Stimulated activated CD4-positive, alpha-beta T cell treated with anti-CD3 and anti-CD28 coated beads, Interleukin-4, amount 100 ng/mL, for 1 hour (primary cell): ENCODE results near the gene OR5A1.

Source experiments
- DNase-seq: peaks from one replicate; pipeline ENCODE4 v3.0.0-alpha.2; 2020

The OR5A1 gene

DNA sequence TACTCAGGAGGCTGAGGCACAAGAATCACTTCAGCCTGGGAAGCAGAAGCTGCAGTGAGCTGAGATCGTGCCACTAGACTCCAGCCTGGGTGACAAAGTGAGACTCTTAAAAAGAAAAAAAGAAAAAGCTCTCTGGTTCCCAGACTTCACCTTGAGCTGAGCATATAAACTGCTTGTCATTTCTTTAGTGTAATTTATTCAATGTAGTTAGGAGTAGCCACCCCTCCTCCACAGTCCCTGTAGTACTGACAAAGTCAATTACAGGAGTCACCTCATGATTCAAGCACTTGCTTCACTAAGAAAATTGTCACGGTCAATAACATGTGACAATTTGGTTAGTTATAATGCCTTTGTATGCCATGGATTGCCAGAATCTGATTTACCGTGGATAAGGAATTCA lies 44.1 kb downstream of the OR5A1 start:
- DNase-seq: no peak
